ENCODE results near the gene CD276. TPM values are rescaled to one million over a fixed set of nuclear protein-coding genes. Genes with fewer than 3 reads are reported as not detected.

CD276 gene
- total RNA-seq, 2 donors from 2014 or later = 0.73 to 2.5 TPM

Other genes starting within 250 kb of the CD276 start
- not detected for gene REC114, start 241.2 kb upstream of the CD276 start, total RNA-seq
- 10 to 100 TPM; 37.2 to 38.4 TPM for gene NPTN, start 51.0 kb upstream of the CD276 start, total RNA-seq
- not detected for gene INSYN1, start 69.0 kb downstream of the CD276 start, total RNA-seq
- gene TBC1D21, start 189.2 kb downstream of the CD276 start, total RNA-seq = not detected
- gene LOXL1, start 242.1 kb downstream of the CD276 start, total RNA-seq = under 1 TPM; 0.27 to 0.78 TPM